ENCODE measurements around the gene DAP. TPM values are rescaled to one million over a fixed set of nuclear protein-coding genes. Genes with fewer than 3 reads are reported as not detected.

Gene DAP
- polyA plus RNA-seq, 1 donor (not counting 4 experiments of a cell fraction or from before 2014, with no cell fraction given), result 30.4 TPM

DNA sequence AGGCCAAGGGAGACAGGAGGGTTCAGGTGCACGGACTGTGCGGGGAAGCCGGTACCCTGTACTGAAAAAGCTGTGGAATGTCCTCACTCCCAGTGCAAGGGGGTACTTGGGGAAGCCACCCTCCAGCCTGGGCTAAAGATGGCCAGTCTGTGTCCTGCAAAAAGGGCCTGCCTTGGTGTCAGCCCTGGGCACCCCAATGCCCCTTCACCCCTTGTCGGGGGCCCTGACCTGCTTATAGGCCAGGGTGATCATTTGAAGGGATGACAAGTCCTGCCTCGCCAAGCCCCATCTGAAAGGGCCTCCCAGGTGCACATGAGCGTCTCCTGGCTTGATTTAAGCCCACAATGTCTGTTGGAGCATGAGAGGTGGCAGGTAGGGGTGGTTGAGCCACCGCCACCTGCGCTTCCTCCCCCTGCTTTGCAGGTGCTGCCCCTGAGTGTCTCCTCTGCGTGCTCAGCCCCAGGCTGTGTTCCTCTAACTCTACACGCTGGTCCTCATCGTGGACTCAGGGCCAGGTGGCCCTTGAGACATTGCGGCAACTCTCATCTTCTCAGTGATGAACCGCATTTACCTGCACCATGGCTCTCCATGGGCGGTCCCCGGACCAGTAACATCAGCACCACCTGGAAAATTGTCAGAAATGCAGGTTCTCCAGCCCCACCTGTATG is 100.2 kb downstream of the DAP start:
- Histone ChIP-seq H3K27me3 (ENCODE audit: control insufficient read depth, extremely low read depth, insufficient read depth, low read length) (no peaks in the 10 kb centered on the region), H3K4me3 (ENCODE audit: control insufficient read depth in 2 of 3, extremely low read depth in 1 of 3, insufficient read depth in 2 of 3, low read depth in 1 of 3, low read length in 3 of 3) (no peak overlapping the region), H3K4me2 (ENCODE audit: control insufficient read depth, extremely low read depth, insufficient read depth, low read depth, low read length) (no peak overlapping the region), H3K9me3 (ENCODE audit: control insufficient read depth, low read depth, low read length) (no peaks in the 10 kb centered on the region), H3K9me1 (ENCODE audit: control insufficient read depth, extremely low read depth, insufficient read depth, low read length) (no peaks in the 10 kb centered on the region), H3K4me1 (ENCODE audit: control insufficient read depth, extremely low read depth, insufficient read depth, low read length) (no peaks in the 10 kb centered on the region), H3K9ac (ENCODE audit: control insufficient read depth, extremely low read depth, insufficient read depth, low read length) (no peak overlapping the region), H3K79me2 (ENCODE audit: control insufficient read depth, insufficient read depth, low read length) (no peaks in the 10 kb centered on the region), H3K27ac (ENCODE audit: control insufficient read depth, insufficient read depth, low read length) (no peak overlapping the region), H3K36me3 (ENCODE audit: control insufficient read depth in 2 of 2, extremely low read depth in 1 of 2, insufficient read depth in 2 of 2, low read length in 2 of 2) (no peaks in the 10 kb centered on the region), H4K20me1 (ENCODE audit: control insufficient read depth, extremely low read depth, insufficient read depth, low read length) (no peaks in the 10 kb centered on the region), H2AFZ (ENCODE audit: control insufficient read depth, low read length) (no peak overlapping the region)
- FAIRE-seq (no peak), DNase-seq (ENCODE audit: low read depth, low spot score) (no peak)
- dilution Hi-C loops (cut with MboI; ENCODE audit: extremely low pct_ligation_motif_present, low sequenced_read_pairs), result no loop called here
- TF ChIP-seq EZH2 (IDR thresholded peaks at IDR 0.05; ENCODE audit: low read length), result no peak
- TF ChIP-seq, protein P1, sequence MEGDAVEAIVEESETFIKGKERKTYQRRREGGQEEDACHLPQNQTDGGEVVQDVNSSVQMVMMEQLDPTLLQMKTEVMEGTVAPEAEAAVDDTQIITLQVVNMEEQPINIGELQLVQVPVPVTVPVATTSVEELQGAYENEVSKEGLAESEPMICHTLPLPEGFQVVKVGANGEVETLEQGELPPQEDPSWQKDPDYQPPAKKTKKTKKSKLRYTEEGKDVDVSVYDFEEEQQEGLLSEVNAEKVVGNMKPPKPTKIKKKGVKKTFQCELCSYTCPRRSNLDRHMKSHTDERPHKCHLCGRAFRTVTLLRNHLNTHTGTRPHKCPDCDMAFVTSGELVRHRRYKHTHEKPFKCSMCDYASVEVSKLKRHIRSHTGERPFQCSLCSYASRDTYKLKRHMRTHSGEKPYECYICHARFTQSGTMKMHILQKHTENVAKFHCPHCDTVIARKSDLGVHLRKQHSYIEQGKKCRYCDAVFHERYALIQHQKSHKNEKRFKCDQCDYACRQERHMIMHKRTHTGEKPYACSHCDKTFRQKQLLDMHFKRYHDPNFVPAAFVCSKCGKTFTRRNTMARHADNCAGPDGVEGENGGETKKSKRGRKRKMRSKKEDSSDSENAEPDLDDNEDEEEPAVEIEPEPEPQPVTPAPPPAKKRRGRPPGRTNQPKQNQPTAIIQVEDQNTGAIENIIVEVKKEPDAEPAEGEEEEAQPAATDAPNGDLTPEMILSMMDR (optimal IDR thresholded peaks at IDR 0.05 in 1 of 3, IDR thresholded peaks at IDR 0.05 in 1 of 3, conservative IDR thresholded peaks at IDR 0.05 in 1 of 3; ENCODE audit: extremely low read depth in 1 of 3, insufficient read depth in 2 of 3, low read length in 3 of 3), result no peak

DNA sequence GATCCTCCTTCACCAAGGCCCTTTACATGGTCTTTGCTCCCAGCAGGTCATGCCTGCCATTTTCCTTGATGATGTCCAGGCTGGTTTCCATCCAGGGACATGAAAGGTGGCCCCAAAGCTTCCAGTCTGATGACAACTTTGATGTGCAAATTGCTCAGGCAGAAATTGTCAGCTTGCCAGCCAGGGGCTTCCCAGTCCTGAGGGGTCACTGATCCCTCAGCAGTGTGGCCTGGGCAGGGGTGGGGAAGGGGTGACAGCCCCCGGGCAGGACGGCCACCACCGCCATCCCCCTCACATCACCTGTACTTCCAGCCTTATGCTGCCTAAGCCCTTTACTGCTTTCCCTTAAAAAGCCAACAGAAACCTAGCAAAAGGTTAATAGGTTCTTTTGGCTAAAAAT is 100.9 kb downstream of the DAP start:
- no peaks in the 10 kb centered on the region for H3K27me3 ChIP-seq (ENCODE audit: control insufficient read depth, extremely low read depth, insufficient read depth, low read length)
- H3K27ac ChIP-seq (ENCODE audit: control insufficient read depth, insufficient read depth, low read length), result no peak overlapping the region
- H3K9me3 ChIP-seq (ENCODE audit: control insufficient read depth, low read depth, low read length), result no peaks in the 10 kb centered on the region
- no peak overlapping the region for H3K4me2 ChIP-seq (ENCODE audit: control insufficient read depth, extremely low read depth, insufficient read depth, low read depth, low read length)
- dilution Hi-C loops (cut with MboI; ENCODE audit: extremely low pct_ligation_motif_present, low sequenced_read_pairs), result no loop called here
- H4K20me1 ChIP-seq (ENCODE audit: control insufficient read depth, extremely low read depth, insufficient read depth, low read length), result no peaks in the 10 kb centered on the region
- no peaks in the 10 kb centered on the region for H3K4me1 ChIP-seq (ENCODE audit: control insufficient read depth, extremely low read depth, insufficient read depth, low read length)
- no peaks in the 10 kb centered on the region for H3K36me3 ChIP-seq (ENCODE audit: control insufficient read depth in 2 of 2, extremely low read depth in 1 of 2, insufficient read depth in 2 of 2, low read length in 2 of 2)
- TF ChIP-seq, protein P1 (optimal IDR thresholded peaks at IDR 0.05 in 1 of 3, IDR thresholded peaks at IDR 0.05 in 1 of 3, conservative IDR thresholded peaks at IDR 0.05 in 1 of 3; ENCODE audit: extremely low read depth in 1 of 3, insufficient read depth in 2 of 3, low read length in 3 of 3), result no peak
- no peak for TF ChIP-seq EZH2 (IDR thresholded peaks at IDR 0.05; ENCODE audit: low read length)
- DNase-seq (ENCODE audit: low read depth, low spot score), result no peak
- no peaks in the 10 kb centered on the region for H3K79me2 ChIP-seq (ENCODE audit: control insufficient read depth, insufficient read depth, low read length)
- no peak overlapping the region for H3K4me3 ChIP-seq (ENCODE audit: control insufficient read depth in 2 of 3, extremely low read depth in 1 of 3, insufficient read depth in 2 of 3, low read depth in 1 of 3, low read length in 3 of 3)
- FAIRE-seq, result no peak
- no peak overlapping the region for H3K9ac ChIP-seq (ENCODE audit: control insufficient read depth, extremely low read depth, insufficient read depth, low read length)
- H3K9me1 ChIP-seq (ENCODE audit: control insufficient read depth, extremely low read depth, insufficient read depth, low read length), result no peaks in the 10 kb centered on the region
- no peak overlapping the region for H2AFZ ChIP-seq (ENCODE audit: control insufficient read depth, low read length)

All from keratinocyte (primary cell).